GM19468 (cell line): ENCODE results near the gene ENC1.
"Not testable (repeated sequence)": the region's sequence is repeated elsewhere in the genome, so short reads cannot be mapped to it uniquely, and the experiment has no call there.

Source experiments
- ATAC-seq: cut with Tn5 transposase; IDR thresholded peaks from one replicate; pipeline ENCODE4 v1.9.1; 2021; ENCODE audit warnings: mild to moderate bottlenecking, moderate library complexity, moderate number of reproducible peaks; ENCODE audit not compliant: unreplicated experiment; ENCODE audit errors: extremely low read depth

ENC1 gene

GRCh38 chr5:74640450-74640953 lies at the start of gene ENC1:
ENC1 (minus strand) TSS chr5:74640728; CDS start chr5:74636485, 4,243 bp downstream.
- peak; percentile 46 for ATAC-seq

DNA sequence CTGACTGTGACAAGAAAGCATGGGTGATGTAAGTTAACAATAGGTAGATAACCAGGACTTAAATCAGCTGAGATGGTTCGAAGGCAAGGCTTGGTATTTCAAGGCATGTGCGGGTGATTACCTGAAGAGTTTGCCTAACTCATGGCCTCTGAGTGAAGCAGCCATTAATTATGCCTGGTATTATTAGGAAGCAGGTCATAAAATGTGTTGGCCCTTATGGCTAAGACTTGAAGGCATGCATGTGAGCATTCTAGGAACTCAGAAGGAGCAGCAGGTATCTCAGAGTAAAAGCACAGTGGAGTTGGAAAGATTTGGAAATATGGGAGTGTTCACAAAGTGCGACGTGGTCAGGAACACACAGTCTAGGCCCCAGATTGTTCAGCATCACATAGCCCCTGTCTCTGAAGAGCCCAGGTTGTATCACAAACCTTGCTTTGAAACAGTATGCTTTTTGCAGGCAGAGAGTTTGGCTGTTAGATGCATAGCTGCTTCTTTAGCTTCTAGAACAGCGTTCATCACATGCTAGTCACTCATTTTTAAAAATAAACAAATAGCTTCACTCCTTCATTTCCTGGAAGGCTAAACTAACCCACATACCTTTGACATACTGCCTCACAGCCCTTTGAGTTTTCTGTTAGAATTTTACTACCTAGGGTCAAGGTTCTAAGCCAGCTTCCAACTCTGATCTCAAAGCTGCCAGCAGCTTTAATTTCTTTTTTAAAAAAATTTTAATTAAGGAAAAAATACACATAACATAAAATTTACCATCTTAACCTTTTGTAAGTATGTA lies 46.6 kb upstream of the ENC1 start:
- no peak for ATAC-seq

DNA sequence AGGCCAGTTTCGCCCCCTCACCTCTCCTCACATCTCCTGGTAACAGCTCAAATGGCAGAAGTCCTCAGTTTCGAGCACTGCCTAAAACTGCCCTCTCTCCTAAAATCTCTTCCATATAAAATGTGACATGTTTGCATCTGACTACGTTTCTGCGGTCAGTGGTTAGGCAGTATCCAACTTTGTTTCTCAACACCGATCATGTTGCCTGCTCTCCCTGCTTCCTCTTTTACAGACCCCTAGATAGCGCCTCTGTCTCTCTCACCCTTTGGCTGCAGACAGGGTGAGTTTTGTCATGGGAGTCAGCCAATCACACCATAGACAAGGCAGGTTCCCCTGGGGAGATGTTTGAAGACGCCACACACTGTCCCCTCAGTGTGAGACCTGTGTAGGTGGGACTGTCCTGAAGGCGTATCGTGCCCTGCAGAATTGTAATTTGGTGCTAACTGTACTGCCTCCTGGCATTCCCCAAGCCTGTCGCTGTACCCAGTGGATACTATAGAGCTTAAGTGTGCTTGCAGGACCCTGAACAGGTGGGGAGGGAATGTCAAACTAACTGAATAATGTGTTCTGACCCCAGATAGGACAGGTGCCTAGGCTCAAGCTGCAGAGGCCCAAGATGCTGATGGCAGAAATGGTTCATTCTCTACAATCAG lies 45.6 kb upstream of the ENC1 start:
- ATAC-seq: no peak

DNA sequence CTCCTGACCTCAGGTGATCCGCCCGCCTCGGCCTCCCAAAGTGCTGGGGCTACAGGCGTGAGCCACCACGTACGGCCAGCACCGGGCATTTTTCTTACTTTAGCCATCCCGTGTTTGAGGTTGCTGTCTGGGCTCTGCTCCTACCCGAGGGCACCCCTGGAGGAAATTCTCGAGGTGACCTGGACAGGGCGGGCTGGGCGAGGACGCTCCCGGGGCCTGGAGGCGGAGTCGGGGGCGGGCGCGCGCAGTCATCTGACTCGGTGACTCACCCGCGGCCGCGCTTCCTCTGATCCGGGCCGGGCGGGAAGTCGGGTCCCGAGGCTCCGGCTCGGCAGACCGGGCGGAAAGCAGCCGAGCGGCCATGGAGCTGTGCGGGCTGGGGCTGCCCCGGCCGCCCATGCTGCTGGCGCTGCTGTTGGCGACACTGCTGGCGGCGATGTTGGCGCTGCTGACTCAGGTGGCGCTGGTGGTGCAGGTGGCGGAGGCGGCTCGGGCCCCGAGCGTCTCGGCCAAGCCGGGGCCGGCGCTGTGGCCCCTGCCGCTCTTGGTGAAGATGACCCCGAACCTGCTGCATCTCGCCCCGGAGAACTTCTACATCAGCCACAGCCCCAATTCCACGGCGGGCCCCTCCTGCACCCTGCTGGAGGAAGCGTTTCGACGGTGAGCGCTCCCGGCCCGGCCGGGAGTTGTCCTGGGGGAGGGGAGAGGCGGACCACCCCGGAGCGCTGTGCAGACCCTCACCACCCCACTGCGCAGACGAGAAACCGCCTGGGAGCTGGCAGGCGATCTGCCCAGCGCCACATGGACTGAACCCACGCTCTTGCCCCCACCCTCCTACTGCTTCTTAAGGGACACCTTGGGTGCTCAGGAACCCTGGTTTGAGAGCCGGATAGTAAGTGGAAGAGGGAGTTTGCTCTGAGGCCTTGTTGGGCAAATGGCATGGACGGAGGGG lies 44.6 kb upstream of the ENC1 start, which contains the start of gene HEXB:
TSS of gene HEXB (plus strand) at position 334 of the 952 bp plus-strand sequence. CDS start at position 362, 28 bp downstream.
- peak; percentile 44 for ATAC-seq

GRCh38 chr5:74679966-74680365 lies 39.4 kb upstream of the ENC1 start:
- ATAC-seq: no peak

DNA sequence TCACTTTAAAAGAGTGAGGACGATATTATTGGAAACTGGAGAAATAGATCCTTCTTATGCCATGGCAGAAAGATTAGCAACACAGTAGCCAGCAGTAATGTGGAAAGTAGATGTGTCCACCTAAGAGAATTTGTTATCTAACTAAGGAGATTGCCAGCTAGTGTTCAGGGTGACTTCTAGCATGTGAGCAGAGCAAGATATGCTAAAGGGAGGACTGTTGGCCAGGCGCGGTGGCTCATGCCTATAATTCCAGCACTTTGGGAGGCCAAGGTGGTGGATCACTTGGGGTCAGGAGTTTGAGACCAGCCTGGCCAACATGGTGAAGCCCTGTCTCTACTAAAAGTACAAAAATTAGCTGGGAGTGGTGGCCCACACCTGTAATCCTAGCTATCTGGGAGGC lies 38.8 kb upstream of the ENC1 start:
- ATAC-seq: not testable (repeated sequence)

GRCh38 chr5:74678123-74678522 lies 37.6 kb upstream of the ENC1 start:
- ATAC-seq: not testable (repeated sequence)

DNA sequence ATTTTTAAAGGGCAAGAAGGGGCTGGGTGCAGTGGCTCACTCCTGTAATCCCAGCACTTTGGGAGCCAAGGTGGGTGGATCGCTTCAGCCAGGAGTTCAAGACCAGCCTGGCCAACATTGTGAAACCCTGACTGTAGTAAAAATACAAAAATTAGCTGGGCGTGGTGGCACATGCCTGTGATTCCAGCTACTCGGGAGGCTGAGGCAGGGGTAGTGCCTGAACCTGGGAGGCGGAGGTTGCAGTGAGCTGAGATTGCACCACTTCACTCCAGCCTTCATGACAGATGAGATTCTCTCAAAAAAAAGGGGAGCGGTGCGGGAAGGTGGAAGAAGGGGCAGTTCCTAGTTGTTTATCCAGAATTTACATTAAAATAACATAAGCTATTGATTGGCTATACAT lies 35.9 kb upstream of the ENC1 start:
- ATAC-seq: not testable (repeated sequence)

- ATAC-seq: no peak
Measured at GRCh38 chr5:74673011-74673790, 32.7 kb upstream of the ENC1 start.

DNA sequence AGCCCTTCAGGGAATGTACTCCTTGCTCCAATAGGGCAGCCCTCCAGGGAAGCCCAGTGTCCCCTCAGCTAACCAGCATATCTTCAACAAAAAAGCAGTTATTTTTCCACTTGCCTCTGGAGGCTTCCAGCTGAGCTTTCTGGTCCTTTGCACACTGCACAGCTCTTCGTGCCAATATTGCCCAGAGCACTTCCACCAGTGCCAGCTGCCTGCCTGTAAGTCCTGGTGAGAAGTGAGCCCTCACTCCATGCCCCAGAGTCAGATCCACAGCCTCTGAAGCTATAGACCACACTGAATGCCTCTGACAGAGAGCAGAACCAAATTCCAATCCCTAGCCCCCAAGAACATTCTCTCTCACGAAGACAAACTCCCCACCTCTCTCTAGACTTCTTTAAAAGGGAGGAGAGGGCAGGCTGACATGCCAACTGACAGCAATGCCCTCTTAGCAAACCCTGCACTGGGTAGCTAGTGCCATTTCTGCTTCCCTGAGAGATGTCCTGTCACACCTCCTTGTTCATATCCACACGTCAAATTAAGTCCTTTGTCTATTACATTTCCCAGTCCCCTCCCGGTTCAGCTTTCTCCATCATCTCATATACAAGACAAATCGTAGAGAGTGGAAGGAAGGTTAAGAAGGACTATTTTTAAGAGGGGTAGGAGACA lies 31.8 kb upstream of the ENC1 start:
- ATAC-seq: no peak

DNA sequence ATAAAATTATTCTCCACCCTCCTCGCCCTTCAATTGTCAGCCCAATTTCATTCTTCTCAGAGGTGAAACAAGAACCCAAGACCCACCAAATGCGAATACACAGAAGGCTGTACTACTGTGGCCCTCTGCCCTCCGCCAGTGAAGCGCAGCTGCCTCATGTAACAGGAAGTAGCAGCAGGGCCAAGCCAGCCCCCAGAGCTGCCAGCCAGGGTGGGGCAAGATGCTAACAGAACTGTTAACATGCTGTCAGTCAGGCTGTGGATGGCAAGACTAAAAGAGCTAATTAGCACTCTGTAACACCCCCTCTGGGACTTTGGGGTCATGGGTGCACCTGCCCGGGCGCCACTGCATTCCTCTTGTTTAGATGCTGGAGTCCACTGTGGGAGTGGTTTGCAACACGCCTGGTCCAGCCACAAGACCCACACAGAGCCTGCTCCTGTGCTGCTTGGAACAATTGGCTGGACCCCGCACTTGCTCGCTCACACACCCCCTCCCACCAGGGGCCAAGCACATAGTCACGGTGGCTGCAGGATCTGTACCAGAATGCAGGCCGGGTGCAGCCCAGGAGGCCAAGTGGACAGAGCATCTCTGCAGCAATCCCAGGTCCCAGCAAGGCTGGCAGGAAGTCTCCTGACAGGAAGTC lies 30.0 kb upstream of the ENC1 start:
- no peak for ATAC-seq

- no peak for ATAC-seq
Measured at GRCh38 chr5:74669821-74670220, 29.3 kb upstream of the ENC1 start.

GRCh38 chr5:74667396-74667795 lies 26.9 kb upstream of the ENC1 start:
- no peak for ATAC-seq

DNA sequence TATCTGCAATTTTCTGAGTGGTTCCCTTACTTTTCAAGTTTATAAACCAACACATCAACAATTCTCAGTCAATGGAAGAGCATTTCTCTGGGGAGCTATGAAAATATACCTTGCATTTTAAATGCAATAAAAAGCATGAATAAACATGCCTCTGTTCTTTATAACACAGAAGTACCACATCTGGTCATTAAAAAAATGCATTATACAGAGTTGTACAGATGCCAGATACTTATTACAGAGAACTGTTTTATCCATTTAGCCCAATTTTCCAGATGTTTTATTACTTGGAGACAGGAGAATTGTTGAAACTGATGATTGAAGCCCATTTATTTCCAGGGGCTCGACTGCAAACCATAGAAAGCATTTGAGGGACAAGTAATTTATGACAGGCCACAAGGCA lies 25.3 kb upstream of the ENC1 start:
- ATAC-seq: no peak

DNA sequence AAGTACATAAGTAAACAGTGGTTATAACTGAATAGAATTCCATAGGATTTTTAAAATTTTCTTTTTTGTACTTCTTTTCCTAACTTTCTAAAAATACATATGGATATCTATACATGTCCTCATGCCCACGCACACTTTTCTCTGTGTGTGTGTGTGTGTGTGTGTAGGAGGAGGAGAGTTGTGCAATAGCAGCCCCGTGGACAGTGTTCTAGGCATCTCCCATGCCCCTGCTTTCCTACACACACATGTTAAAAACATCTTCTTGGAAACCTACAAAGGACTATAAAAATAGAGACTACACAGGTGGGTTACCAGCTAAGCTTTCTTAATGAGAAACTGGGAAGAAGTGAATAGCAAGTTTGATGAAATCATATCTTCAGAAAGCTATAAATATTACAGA lies 24.7 kb upstream of the ENC1 start:
- ATAC-seq: no peak

- ATAC-seq: no peak
Measured at GRCh38 chr5:74664551-74664950, 24.0 kb upstream of the ENC1 start.

- ATAC-seq: no peak
Measured at GRCh38 chr5:74660873-74661272, 20.3 kb upstream of the ENC1 start.

DNA sequence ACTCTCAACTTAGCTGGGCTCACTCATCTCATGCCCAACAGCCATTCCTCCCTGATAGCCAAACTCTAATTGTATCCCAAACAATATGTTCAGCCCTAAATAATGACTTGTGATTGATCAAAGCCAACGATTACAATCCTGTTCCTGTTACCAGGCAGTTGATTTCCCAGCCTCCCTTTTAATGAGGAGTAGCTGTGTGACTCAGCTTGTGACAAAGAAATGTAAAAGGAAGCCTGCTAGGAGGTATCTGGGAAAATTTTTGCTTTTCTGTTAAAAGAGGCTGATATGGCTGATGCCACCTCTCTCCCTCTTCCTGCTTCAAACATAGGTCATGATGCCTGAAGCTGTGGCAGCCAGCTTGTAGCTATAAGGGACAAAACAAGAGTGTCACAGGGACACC lies 19.6 kb upstream of the ENC1 start:
- no peak for ATAC-seq

GRCh38 chr5:74659172-74659571 lies 18.6 kb upstream of the ENC1 start:
- ATAC-seq: no peak
